Mesothelial cell of epicardium (in vitro differentiated cells): Measurements from ENCODE around the gene NFE2L2. TPM values are rescaled to one million over a fixed set of nuclear protein-coding genes. Genes with fewer than 3 reads are reported as not detected.

ENCODE experiments used
- DNase-seq, 2 experiments: peaks; one replicate each; pipeline ENCODE4 v3.0.0; 2021; ENCODE audit warnings: low spot score in 2 of 2; ENCODE audit not compliant: unreplicated experiment in 2 of 2
- H3K27ac Mint-ChIP-seq: 2 replicates; pipeline ENCODE4 v1.8.0; 2021; ENCODE audit warnings: mixed read lengths
- H3K27me3 Mint-ChIP-seq: 2 replicates; pipeline ENCODE4 v1.8.0; 2021; ENCODE audit warnings: low read depth, mixed read lengths
- H3K36me3 Mint-ChIP-seq: 2 replicates; pipeline ENCODE4 v1.8.0; 2021; ENCODE audit warnings: mixed read lengths
- H3K4me1 Mint-ChIP-seq: 2 replicates; pipeline ENCODE4 v1.8.0; 2021; ENCODE audit warnings: mixed read lengths
- H3K4me3 Mint-ChIP-seq: 2 replicates; pipeline ENCODE4 v1.8.0; 2021; ENCODE audit warnings: mild to moderate bottlenecking, moderate library complexity, mixed read lengths
- H3K9me3 Mint-ChIP-seq: 2 replicates; pipeline ENCODE4 v1.8.0; 2021; ENCODE audit warnings: mixed read lengths
- total RNA-seq: library from RNA; stranded (reverse); gene quantifications from 3 replicates; pipeline ENCODE4 v1.2.1, GENCODE V29; 2021
- TF ChIP-seq, protein P1 (sequence below): fragments of 200-600 bp; sonication (generic); IDR thresholded peaks from one replicate; pipeline ENCODE4 v1.5.0; 2021; ENCODE audit warnings: antibody characterized with exemption; ENCODE audit not compliant: unreplicated experiment

Gene NFE2L2
- total RNA-seq, 1 donor from 2014 or later, result 93.9 TPM

DNA sequence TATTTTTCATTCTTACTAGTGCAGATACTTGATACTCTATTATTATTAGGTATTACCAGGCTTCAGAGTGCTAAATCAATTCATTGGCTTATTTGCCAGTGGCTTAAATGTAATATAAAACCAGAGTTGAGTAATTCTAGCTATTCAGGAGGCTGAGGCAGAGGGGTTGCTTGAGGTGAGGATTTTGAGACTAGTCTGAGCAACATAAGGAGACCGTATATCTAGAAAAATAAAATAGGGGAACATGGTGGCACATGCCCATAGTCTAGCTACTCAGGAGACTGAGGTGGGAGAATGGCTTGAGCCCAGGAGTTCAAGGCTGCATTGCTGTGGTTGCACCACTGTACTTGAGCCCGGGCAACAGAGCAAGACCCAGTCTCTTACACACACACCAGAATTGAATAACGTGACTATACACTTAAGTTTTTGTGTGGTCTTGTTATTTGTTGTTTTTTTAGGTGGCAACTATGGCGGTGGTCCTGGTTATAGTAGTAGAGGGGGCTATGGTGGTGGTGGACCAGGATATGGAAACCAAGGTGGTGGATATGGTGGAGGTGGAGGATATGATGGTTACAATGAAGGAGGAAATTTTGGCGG, 47.2 kb downstream of the NFE2L2 start:
- TF ChIP-seq, protein P1, sequence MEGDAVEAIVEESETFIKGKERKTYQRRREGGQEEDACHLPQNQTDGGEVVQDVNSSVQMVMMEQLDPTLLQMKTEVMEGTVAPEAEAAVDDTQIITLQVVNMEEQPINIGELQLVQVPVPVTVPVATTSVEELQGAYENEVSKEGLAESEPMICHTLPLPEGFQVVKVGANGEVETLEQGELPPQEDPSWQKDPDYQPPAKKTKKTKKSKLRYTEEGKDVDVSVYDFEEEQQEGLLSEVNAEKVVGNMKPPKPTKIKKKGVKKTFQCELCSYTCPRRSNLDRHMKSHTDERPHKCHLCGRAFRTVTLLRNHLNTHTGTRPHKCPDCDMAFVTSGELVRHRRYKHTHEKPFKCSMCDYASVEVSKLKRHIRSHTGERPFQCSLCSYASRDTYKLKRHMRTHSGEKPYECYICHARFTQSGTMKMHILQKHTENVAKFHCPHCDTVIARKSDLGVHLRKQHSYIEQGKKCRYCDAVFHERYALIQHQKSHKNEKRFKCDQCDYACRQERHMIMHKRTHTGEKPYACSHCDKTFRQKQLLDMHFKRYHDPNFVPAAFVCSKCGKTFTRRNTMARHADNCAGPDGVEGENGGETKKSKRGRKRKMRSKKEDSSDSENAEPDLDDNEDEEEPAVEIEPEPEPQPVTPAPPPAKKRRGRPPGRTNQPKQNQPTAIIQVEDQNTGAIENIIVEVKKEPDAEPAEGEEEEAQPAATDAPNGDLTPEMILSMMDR, result no peak
- Mint-ChIP-seq H3K36me3 (peaks cover 43% of the 10 kb centered on the region), H3K4me3 (no peak overlapping the region), H3K4me1 (peaks cover 30% of the 10 kb centered on the region), H3K9me3 (no peaks in the 10 kb centered on the region), H3K27me3 (no peaks in the 10 kb centered on the region), H3K27ac (no peak overlapping the region)
- no peak for DNase-seq

DNA sequence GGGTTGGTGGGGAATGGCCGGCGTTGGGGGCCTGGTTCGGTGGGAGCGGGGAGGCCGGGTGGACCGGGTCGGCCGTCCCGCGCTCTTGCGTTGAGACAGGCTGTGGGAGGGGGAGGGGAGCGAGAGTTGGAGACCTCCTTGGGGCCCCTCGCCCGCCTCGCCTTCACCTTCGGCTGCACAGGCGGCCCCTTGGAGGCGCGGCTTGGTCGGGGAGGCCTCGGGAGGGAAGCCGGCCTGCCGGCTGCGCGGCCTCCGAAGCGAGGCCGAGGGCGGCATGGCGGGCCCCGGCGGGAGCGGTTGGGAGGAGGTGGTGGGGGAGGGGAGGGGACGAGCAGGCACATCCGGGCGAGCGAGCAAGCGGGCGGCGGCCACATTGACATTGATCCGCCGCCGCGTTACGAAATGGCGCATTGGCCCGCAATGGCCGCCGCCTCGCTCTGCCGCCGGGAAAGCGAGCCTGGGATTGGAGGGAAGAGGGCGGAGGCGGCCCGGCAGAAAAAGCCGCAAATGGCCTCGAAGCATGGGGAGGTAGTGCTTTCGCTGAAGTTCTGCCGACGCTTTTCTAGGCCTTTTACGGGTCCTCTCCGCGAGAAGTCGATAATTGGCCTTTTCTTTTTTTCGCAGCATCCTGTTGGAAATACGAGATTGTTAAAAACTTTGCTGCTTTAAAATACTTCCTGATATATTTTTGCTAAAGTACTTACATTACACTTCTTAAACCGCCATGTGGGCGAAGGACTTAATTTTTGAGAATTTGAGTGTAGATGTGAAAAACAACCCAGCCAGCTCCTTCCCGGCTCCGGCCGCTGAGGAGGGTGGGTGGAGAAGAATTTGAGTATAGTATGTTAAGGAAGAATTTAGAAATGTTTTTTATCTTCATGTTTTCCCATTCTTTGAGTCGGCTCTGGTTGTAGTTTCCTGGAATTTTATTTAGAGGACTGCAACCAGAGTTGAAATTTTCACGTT, 51.4 kb downstream of the NFE2L2 start:
- no peaks in the 10 kb centered on the region for H3K9me3 Mint-ChIP-seq

DNA sequence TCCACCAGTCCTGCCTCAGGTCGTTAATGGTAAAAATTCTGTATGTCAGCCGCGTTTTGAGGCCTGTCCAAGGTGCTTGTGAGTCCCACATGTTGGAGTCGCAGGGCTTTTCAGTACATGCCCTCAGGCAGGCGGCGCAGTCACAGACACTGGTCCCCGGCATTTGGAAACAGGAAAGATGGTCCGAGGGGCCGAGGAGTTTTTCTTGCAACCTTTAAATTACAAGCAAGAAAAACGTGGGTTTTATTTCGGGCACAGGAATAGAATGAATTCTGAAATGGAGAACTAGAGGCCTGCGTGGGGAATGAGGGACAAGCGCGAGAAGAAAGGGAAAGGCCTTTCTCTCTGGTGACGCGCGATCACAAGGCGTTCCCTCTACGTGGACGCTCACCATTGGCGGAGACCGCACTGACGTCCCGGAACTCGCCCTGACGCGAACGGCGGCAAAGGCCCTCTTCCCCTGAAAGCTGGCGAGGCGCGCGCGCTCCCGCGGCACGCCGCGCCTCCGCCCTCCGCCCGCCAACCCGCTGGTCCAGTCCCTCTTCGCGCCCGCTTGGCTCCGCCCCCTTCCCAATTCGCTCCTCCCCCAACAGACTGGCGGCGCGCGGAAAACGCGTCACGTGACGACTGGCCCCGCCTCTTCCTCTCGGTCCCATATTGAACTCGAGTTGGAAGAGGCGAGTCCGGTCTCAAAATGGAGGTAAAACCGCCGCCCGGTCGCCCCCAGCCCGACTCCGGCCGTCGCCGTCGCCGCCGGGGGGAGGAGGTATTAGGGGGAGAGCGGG, 52.2 kb downstream of the NFE2L2 start, which contains the start of gene HNRNPA3:
TSS of gene HNRNPA3 (plus strand) at position 689 of the 785 bp plus-strand sequence. CDS start at position 695, 6 bp downstream.
- Mint-ChIP-seq H3K36me3 (peaks cover 17% of the 10 kb centered on the region), H3K27ac (peak within 1 kb of the TSS; percentile 100), H3K27me3 (no peaks in the 10 kb centered on the region), H3K4me1 (peaks cover 46% of the 10 kb centered on the region), H3K9me3 (no peaks in the 10 kb centered on the region), H3K4me3 (peak within 1 kb of the TSS; percentile 88)
- TF ChIP-seq, protein P1, result no peak
- DNase-seq, result peak; percentile 99 to 100

More for the DNA sequence above, 51.4 kb downstream of the NFE2L2 start:
- Mint-ChIP-seq H3K36me3 (peaks cover 22% of the 10 kb centered on the region), H3K4me1 (peaks cover 46% of the 10 kb centered on the region), H3K4me3 (peak overlapping the region; percentile 88), H3K27me3 (no peaks in the 10 kb centered on the region), H3K27ac (peak overlapping the region; percentile 100)
- peak; percentile 86 to 88 for DNase-seq
- TF ChIP-seq, protein P1, result no peak

DNA sequence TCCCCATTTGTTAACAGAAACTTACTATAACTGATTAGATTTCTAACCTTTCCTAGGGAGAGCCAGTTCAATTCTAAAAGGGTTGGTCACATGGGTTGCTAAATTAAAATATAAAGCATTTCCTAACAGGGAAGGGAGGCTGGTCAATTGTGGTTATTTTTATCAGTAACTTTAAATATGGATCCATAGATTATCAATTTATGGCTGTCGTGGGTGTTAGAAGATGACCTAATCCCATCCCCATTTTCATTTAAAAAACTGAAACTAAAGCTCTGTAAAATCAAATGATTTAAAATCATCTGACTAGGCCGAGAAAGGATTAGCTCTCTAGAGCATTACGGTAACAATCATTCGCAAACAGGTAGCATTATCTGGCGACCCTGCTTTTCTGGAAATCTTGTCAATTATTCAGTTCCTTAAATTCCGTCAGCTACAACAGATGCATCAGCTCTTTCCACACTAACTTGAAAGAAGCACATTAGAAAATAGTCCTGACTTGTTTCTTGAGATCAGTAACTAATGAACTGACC, 52.9 kb downstream of the NFE2L2 start:
- peaks cover 45% of the 10 kb centered on the region for H3K4me1 Mint-ChIP-seq
- H3K9me3 Mint-ChIP-seq, result no peaks in the 10 kb centered on the region
- TF ChIP-seq, protein P1, result no peak
- peaks cover 13% of the 10 kb centered on the region for H3K36me3 Mint-ChIP-seq
- H3K27me3 Mint-ChIP-seq, result no peaks in the 10 kb centered on the region
- H3K4me3 Mint-ChIP-seq, result peak overlapping the region; percentile 88
- H3K27ac Mint-ChIP-seq, result peak overlapping the region; percentile 100
- no peak for DNase-seq

DNA sequence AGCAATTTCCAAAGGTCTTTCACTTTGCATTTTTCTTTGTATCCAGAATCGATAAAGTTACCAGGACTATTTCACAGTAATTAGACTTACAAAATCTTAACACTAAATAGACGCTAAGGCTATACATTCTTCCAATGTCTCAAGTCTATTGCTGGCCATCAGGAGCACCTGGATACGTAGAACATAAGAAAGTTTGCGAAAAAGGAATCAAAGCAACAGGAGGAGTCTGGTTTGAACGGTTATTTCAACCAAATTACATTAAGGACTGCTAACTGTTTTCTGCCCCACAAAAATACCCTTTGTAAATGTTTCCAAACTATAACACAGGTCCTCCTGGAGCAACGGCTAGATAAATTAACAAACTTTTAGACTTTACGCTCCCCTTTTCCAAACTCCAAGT, 53.4 kb downstream of the NFE2L2 start:
- no peak for DNase-seq
- TF ChIP-seq, protein P1, result no peak
- Mint-ChIP-seq H3K4me1 (peaks cover 44% of the 10 kb centered on the region), H3K27ac (peak overlapping the region; percentile 100), H3K9me3 (no peaks in the 10 kb centered on the region), H3K27me3 (no peaks in the 10 kb centered on the region), H3K4me3 (peak overlapping the region; percentile 88), H3K36me3 (peaks cover 8% of the 10 kb centered on the region)
